Activated CD8-positive, alpha-beta T cell treated with anti-CD3 and anti-CD28 coated beads for 36 hours (primary cell): ENCODE results near the gene RRM2. TPM values are rescaled to one million over a fixed set of nuclear protein-coding genes. Genes with fewer than 3 reads are reported as not detected.

Experiments used
- ATAC-seq: fragments of 200-7000 bp; cut with Tn5 transposase; one replicate; pipeline ENCODE4 v1.10.0; 2021; ENCODE audit warnings: mild to moderate bottlenecking, moderate library complexity
- CTCF ChIA-PET: fragments of 350-600 bp; sonication (Branson Sonifier 250); formaldehyde crosslinking; loops from one replicate; lab custom pipeline; 2021; ENCODE audit warnings: antibody characterized with exemption; lab: Charles Lee
- POLR2A ChIA-PET: fragments of 350-600 bp; sonication (Branson Sonifier 250); formaldehyde crosslinking; loops from one replicate; lab custom pipeline; 2021; ENCODE audit warnings: antibody characterized with exemption; lab: Charles Lee
- DNase-seq: peaks from one replicate; pipeline ENCODE4 v3.0.0-alpha.2; 2020
- H3K27ac Mint-ChIP-seq: one replicate; pipeline ENCODE4 v1.8.0; 2021; ENCODE audit warnings: mild to moderate bottlenecking, mixed read lengths
- H3K27me3 Mint-ChIP-seq: one replicate; pipeline ENCODE4 v1.8.0; 2021; ENCODE audit warnings: mixed read lengths
- H3K36me3 Mint-ChIP-seq: one replicate; pipeline ENCODE4 v1.8.0; 2021; ENCODE audit warnings: low read depth, mixed read lengths
- H3K4me1 Mint-ChIP-seq: one replicate; pipeline ENCODE4 v1.8.0; 2021; ENCODE audit warnings: low read depth, mixed read lengths
- H3K4me3 Mint-ChIP-seq: one replicate; pipeline ENCODE4 v1.8.0; 2021; ENCODE audit warnings: mild to moderate bottlenecking, moderate library complexity, mixed read lengths
- H3K9me3 Mint-ChIP-seq: one replicate; pipeline ENCODE4 v1.8.0; 2021; ENCODE audit warnings: mixed read lengths
- intact Hi-C: fragments of 100-400 bp; cut with micrococcal nuclease; formaldehyde crosslinking; loops from one replicate; pipeline ENCODE4 v1.10.0; 2022
- total RNA-seq, 2 experiments: library from RNA; stranded (reverse); gene quantifications; one replicate each; pipeline ENCODE4 v1.2.3, GENCODE V29; 2021
- TF ChIP-seq, protein P1 (sequence below): fragments of 200-600 bp; IDR thresholded peaks from one replicate; pipeline ENCODE4 v1.8.0; 2022; ENCODE audit warnings: antibody characterized with exemption, mild to moderate bottlenecking

Gene RRM2
- total RNA-seq, 2 experiments from 2014 or later, result 368 to 396 TPM

DNA sequence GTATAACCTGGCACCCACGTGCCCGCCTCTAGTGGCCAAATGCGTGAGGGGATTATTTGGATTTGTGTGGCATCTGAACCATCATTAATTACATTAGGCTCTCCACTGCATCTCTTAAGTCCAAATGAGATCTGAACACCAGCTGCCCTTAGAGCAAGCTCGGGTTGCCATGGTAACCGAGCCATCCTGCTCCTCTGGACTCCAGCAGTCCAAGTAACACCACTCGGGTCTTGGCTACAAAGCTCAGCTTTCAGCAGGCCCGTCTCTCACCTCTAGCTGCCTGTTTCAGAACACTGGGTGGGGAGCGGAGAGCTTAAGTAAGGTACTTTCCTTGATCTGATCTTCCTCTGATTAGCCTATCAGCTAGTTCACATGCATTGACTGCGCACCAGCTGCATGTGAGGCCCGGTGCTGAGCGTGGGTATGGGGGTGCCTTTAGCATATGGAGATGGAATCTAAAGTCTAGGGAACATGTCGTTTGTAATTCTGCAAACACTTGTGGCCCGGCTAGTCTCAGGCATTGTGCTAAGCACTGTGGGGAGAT, 28.2 kb upstream of the RRM2 start:
- ATAC-seq (no peak), DNase-seq (no peak)
- peaks cover 3% of the 10 kb centered on the region for H3K4me1 Mint-ChIP-seq
- TF ChIP-seq, protein P1, sequence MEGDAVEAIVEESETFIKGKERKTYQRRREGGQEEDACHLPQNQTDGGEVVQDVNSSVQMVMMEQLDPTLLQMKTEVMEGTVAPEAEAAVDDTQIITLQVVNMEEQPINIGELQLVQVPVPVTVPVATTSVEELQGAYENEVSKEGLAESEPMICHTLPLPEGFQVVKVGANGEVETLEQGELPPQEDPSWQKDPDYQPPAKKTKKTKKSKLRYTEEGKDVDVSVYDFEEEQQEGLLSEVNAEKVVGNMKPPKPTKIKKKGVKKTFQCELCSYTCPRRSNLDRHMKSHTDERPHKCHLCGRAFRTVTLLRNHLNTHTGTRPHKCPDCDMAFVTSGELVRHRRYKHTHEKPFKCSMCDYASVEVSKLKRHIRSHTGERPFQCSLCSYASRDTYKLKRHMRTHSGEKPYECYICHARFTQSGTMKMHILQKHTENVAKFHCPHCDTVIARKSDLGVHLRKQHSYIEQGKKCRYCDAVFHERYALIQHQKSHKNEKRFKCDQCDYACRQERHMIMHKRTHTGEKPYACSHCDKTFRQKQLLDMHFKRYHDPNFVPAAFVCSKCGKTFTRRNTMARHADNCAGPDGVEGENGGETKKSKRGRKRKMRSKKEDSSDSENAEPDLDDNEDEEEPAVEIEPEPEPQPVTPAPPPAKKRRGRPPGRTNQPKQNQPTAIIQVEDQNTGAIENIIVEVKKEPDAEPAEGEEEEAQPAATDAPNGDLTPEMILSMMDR, result no peak
- intact Hi-C loops, result no loop called here
- no peaks in the 10 kb centered on the region for H3K9me3 Mint-ChIP-seq
- CTCF ChIA-PET, result interaction anchor here (1.1 to 6.2 kb wide), 3 partner anchors 10 to 314 kb away, joined by 4 to 178 read pairs (median 11); no protein-coding TSS in a partner anchor
- POLR2A ChIA-PET, result interaction anchor here (0.9 to 1.1 kb wide), 3 partner anchors 13 to 27 kb away, joined by 3 read pairs; no protein-coding TSS in a partner anchor
- no peak overlapping the region for H3K27ac Mint-ChIP-seq
- no peak overlapping the region for H3K4me3 Mint-ChIP-seq
- peaks cover 4% of the 10 kb centered on the region for H3K36me3 Mint-ChIP-seq
- H3K27me3 Mint-ChIP-seq, result peaks cover 41% of the 10 kb centered on the region

DNA sequence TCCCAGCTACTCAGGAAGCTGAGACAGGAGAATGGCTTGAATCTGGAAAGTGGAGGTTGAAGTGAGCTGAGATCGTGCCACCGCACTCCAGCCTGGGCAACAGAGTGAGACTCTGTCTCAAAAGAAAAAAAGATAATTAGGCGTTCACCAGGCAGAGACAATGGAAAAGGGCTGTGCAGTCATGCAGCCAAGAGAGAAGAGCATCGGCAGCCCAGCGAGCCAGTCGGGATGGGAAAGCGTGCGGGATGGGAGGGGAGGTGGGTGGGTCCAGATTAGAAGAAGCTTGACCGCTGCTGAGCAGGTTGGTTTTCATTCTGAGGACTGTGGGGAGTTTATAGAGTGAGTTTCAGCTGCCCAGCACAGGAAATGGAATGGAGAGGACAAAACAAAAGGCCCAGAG, 27.4 kb upstream of the RRM2 start:
- intact Hi-C loops, result no loop called here
- H3K9me3 Mint-ChIP-seq, result no peaks in the 10 kb centered on the region
- ChIA-PET CTCF (interaction anchor here (0.6 to 6.2 kb wide), 7 partner anchors 9 to 340 kb away, joined by 3 to 178 read pairs (median 4); partner anchors contain the start of gene CYS1), POLR2A (interaction anchor here (0.9 to 1.1 kb wide), 4 partner anchors 10 to 26 kb away, joined by 3 read pairs; no protein-coding TSS in a partner anchor)
- peaks cover 3% of the 10 kb centered on the region for H3K4me1 Mint-ChIP-seq
- peaks cover 33% of the 10 kb centered on the region for H3K27me3 Mint-ChIP-seq
- no peak overlapping the region for H3K4me3 Mint-ChIP-seq
- DNase-seq (no peak), ATAC-seq (no peak)
- TF ChIP-seq, protein P1, result no peak
- H3K36me3 Mint-ChIP-seq, result peaks cover 4% of the 10 kb centered on the region
- H3K27ac Mint-ChIP-seq, result no peak overlapping the region

DNA sequence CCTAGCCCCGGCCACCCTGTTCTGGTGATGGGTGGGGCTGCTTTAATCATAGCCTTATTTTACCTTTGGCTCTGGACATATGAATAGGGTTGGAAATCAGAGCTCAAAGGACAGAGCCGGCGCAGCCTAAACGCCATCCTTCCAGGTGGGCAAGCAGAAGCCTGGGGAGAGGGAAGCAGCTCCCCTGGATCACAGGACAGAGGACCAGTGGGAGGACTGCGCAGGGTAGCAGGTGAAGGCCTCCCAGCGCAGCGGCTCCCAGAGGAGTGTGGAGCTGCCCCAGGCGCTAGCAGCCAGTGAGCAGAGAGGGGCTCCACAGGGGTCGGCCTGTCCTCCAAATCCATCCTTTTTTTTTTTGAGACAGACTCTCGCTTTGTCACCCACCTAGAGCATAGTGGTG, 25.9 kb upstream of the RRM2 start:
- TF ChIP-seq, protein P1, result no peak
- CTCF ChIA-PET, result interaction anchor here (0.8 to 6.2 kb wide), 21 partner anchors 7 to 338 kb away, joined by 3 to 178 read pairs (median 7); partner anchors contain the start of gene CYS1
- Mint-ChIP-seq H3K27me3 (peaks cover 25% of the 10 kb centered on the region), H3K4me3 (no peak overlapping the region), H3K9me3 (no peaks in the 10 kb centered on the region), H3K27ac (no peak overlapping the region), H3K36me3 (peaks cover 4% of the 10 kb centered on the region), H3K4me1 (no peaks in the 10 kb centered on the region)
- ATAC-seq (no peak), DNase-seq (no peak)
- POLR2A ChIA-PET, result interaction anchor here (1.0 kb wide), 1 partner anchor 24 kb away, joined by 3 read pairs; no protein-coding TSS in a partner anchor
- intact Hi-C loops, result no loop called here

DNA sequence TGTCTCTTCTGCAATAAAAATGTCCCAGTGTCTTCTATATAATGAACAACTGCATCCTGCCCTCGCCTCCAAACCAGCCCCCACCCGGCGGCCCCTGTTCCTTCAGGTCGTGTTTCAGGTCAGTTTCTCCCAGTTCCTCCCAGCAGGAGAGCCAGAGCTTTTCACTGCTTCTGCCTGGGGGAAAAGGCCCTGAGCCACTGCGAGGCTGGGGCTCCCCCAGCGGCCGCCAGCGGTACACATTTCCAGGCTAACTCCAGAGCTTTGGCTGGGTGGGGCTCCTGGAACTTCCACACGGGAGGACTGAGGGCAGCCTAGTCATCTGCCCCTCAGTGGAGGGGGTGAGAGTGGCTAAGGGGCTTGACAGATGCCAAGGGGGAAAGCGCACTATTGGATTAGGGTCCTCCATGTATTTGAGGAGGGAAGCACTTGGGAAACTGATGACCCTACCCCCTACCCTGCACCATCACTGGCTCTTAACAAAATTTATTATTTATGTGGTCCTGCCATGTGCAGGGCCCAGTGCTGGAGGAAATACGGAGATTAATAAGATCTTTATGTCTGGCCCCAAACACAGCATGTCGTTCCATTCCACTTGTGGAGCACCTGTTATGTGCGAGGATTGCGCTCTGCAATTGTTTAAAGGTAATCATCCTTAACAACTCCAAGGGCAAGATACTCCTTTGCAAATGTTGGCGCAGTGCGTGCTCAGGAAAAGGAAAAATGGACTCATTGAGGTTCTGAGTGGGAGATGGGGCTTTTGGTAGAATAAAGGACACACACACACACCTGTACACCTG, 25.0 kb upstream of the RRM2 start:
- TF ChIP-seq, protein P1, result peak; percentile 91
- intact Hi-C loops, result no loop called here
- H3K4me3 Mint-ChIP-seq, result no peak overlapping the region
- ChIA-PET CTCF (interaction anchor here (0.7 to 6.2 kb wide), 26 partner anchors 8 to 337 kb away, joined by 3 to 178 read pairs (median 5); partner anchors contain the start of gene CYS1), POLR2A (interaction anchor here (1.0 kb wide), 1 partner anchor 25 kb away, joined by 3 read pairs; no protein-coding TSS in a partner anchor)
- H3K4me1 Mint-ChIP-seq, result no peaks in the 10 kb centered on the region
- DNase-seq (peak; percentile 48), ATAC-seq (peak; percentile 88)
- no peaks in the 10 kb centered on the region for H3K36me3 Mint-ChIP-seq
- H3K27me3 Mint-ChIP-seq, result peaks cover 17% of the 10 kb centered on the region
- H3K9me3 Mint-ChIP-seq, result no peaks in the 10 kb centered on the region
- no peak overlapping the region for H3K27ac Mint-ChIP-seq
